HG03025 (cell line): ENCODE measurements around the gene MAPKAPK5.
A peak's percentile ranks its signal among the peaks of the same experiment; 100 is the strongest.
"Not testable (repeated sequence)": the region's sequence is repeated elsewhere in the genome, so short reads cannot be mapped to it uniquely, and the experiment has no call there.

ENCODE experiments used
- ATAC-seq: cut with Tn5 transposase; IDR thresholded peaks from one replicate; pipeline ENCODE4 v1.9.1; 2021; ENCODE audit warnings: mild to moderate bottlenecking, moderate library complexity; ENCODE audit not compliant: unreplicated experiment, low FRiP score

MAPKAPK5 gene

GRCh38 chr12:111841750-111842555, at the start of gene MAPKAPK5:
Gene MAPKAPK5, plus strand, starts transcription at chr12:111842228. Its CDS starts 506 bp downstream, at chr12:111842734.
- ATAC-seq = peak; percentile 78

- no peak for ATAC-seq
Measured at GRCh38 chr12:111792856-111793235, 49.2 kb upstream of the MAPKAPK5 start.

GRCh38 chr12:111798182-111798581, 43.8 kb upstream of the MAPKAPK5 start:
- ATAC-seq = no peak

- ATAC-seq = no peak
Measured at GRCh38 chr12:111799758-111800157, 42.3 kb upstream of the MAPKAPK5 start.

GRCh38 chr12:111803038-111803626, 38.9 kb upstream of the MAPKAPK5 start:
- no peak for ATAC-seq

- no peak for ATAC-seq
Measured at GRCh38 chr12:111803851-111804250, 38.2 kb upstream of the MAPKAPK5 start.

GRCh38 chr12:111806304-111806703, 35.7 kb upstream of the MAPKAPK5 start:
- no peak for ATAC-seq

- no peak for ATAC-seq
Measured at GRCh38 chr12:111807232-111807631, 34.8 kb upstream of the MAPKAPK5 start.

GRCh38 chr12:111812881-111813741, 28.9 kb upstream of the MAPKAPK5 start:
- no peak for ATAC-seq

GRCh38 chr12:111816065-111816615, 25.9 kb upstream of the MAPKAPK5 start:
- ATAC-seq = no peak

- not testable (repeated sequence) for ATAC-seq
Measured at GRCh38 chr12:111816898-111817297, 25.1 kb upstream of the MAPKAPK5 start.

GRCh38 chr12:111818340-111818739, 23.7 kb upstream of the MAPKAPK5 start:
- no peak for ATAC-seq

- ATAC-seq = no peak
Measured at GRCh38 chr12:111819191-111820158, 22.6 kb upstream of the MAPKAPK5 start.

- not testable (repeated sequence) for ATAC-seq
Measured at GRCh38 chr12:111820828-111821227, 21.2 kb upstream of the MAPKAPK5 start.

GRCh38 chr12:111822886-111823285, 19.1 kb upstream of the MAPKAPK5 start:
- no peak for ATAC-seq

GRCh38 chr12:111823891-111824290, 18.1 kb upstream of the MAPKAPK5 start:
- no peak for ATAC-seq

- ATAC-seq = not testable (repeated sequence)
Measured at GRCh38 chr12:111824312-111824711, 17.7 kb upstream of the MAPKAPK5 start.

GRCh38 chr12:111825509-111825908, 16.5 kb upstream of the MAPKAPK5 start:
- no peak for ATAC-seq

- no peak for ATAC-seq
Measured at GRCh38 chr12:111826316-111826715, 15.7 kb upstream of the MAPKAPK5 start.

- no peak for ATAC-seq
Measured at GRCh38 chr12:111826992-111827391, 15.0 kb upstream of the MAPKAPK5 start.
